Coronary artery (tissue), 2 donors: ENCODE measurements around the gene TBC1D12.

Source experiments
- DNase-seq: peaks from one replicate; pipeline ENCODE4 v3.0.0-alpha.2; 2017; ENCODE audit warnings: low spot score
- H3K27ac ChIP-seq, 2 donors: fragments of 200-600 bp; sonication (generic); one replicate each; pipeline ENCODE4 v1.5.1; 2016 to 2019
- H3K4me3 ChIP-seq: fragments of 200-600 bp; sonication (generic); 2 replicates; pipeline ENCODE4 v1.5.1; 2016; ENCODE audit warnings: mild to moderate bottlenecking, moderate library complexity
- CTCF ChIP-seq: fragments of 200-600 bp; sonication (generic); IDR thresholded peaks from one replicate; pipeline ENCODE4 v1.5.1; 2019; ENCODE audit warnings: antibody characterized with exemption

Gene TBC1D12

GRCh38 chr10:94402204-94402842, at the start of gene TBC1D12:
Gene TBC1D12, plus strand, starts transcription at chr10:94402541. Its CDS starts 73 bp downstream, at chr10:94402614.
- peak; percentile 95 for DNase-seq
- Histone ChIP-seq H3K27ac (peak within 1 kb of the TSS; percentile 79 to 97), H3K4me3 (peak within 1 kb of the TSS; percentile 96)
- no peak for TF ChIP-seq CTCF

- no peak for TF ChIP-seq CTCF
- H3K27ac ChIP-seq, result no peak overlapping the region
- DNase-seq, result no peak
- no peak overlapping the region for H3K4me3 ChIP-seq
Measured at GRCh38 chr10:94353336-94353735, 49.0 kb upstream of the TBC1D12 start.

DNA sequence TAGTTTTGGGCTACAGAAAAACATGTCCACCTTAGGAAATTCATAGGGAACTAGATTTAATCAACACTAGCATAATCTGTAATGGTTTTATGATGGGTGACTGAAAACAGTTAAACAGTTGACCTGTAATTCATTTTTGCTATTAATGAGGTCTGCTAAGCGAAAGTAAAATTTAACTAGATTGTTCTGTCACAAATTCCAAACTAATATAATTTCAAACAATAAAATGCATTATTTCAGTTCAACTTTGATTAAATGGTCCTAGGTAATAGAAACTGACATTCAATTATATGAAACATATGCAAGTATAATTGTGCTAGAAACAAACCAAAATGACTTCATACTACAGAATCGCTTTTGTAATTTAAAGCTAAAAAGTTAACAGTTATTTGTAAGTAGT, 46.5 kb upstream of the TBC1D12 start:
- no peak overlapping the region for H3K4me3 ChIP-seq
- no peak for DNase-seq
- no peak overlapping the region for H3K27ac ChIP-seq
- no peak for TF ChIP-seq CTCF

DNA sequence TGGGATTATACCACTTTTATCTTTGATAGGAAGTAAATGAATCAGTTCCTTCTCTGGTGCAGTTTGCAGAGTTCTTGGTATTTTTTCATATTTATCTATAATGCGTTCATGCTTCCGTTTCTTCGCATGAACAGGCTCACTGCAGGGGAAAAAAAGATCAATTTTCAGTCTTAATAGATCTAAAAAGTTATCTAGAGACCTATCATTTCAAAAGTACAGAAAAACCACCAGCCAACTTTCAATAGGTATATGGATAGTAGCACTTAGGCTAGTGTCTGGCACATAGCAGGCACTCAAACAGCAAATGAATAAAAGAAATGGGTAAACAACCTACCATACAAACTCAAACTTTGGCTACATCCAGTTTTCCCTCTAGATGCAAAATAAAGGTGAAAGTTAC, 45.1 kb upstream of the TBC1D12 start:
- no peak overlapping the region for H3K4me3 ChIP-seq
- no peak for TF ChIP-seq CTCF
- H3K27ac ChIP-seq, result no peak overlapping the region
- no peak for DNase-seq

- TF ChIP-seq CTCF, result no peak
- Histone ChIP-seq H3K4me3 (no peak overlapping the region), H3K27ac (no peak overlapping the region)
- no peak for DNase-seq
Measured at GRCh38 chr10:94358480-94358879, 43.9 kb upstream of the TBC1D12 start.

- Histone ChIP-seq H3K27ac (no peak overlapping the region), H3K4me3 (no peak overlapping the region)
- no peak for DNase-seq
- no peak for TF ChIP-seq CTCF
Measured at GRCh38 chr10:94361171-94361794, 41.1 kb upstream of the TBC1D12 start.
